Ascending aorta (tissue), 2 donors: ENCODE results near the gene FRYL. TPM values are rescaled to one million over a fixed set of nuclear protein-coding genes. Genes with fewer than 3 reads are reported as not detected.

Experiments
- DNase-seq, 2 donors: peaks; one replicate each; pipeline ENCODE4 v3.0.0-alpha.2; 2019; ENCODE audit warnings: low spot score in 2 of 2
- H3K27ac ChIP-seq, 2 donors: fragments of 200-600 bp; sonication (generic); one replicate each; pipeline ENCODE4 v1.5.1; 2016 to 2017; ENCODE audit warnings: mild to moderate bottlenecking in 1 of 2
- H3K27me3 ChIP-seq: fragments of 200-600 bp; sonication (generic); one replicate; pipeline ENCODE4 v1.5.1; 2017
- H3K36me3 ChIP-seq, 2 donors: fragments of 200-600 bp; sonication (generic); one replicate each; pipeline ENCODE4 v1.5.1; 2016
- H3K4me1 ChIP-seq, 2 donors: fragments of 200-600 bp; sonication (generic); one replicate each; pipeline ENCODE4 v1.5.1; 2016 to 2017; ENCODE audit warnings: mild to moderate bottlenecking in 1 of 2
- H3K4me3 ChIP-seq, 2 donors: fragments of 200-600 bp; sonication (generic); one replicate each; pipeline ENCODE4 v1.5.1; 2016 to 2017; ENCODE audit warnings: mild to moderate bottlenecking in 1 of 2
- H3K9me3 ChIP-seq, 2 donors: fragments of 200-600 bp; sonication (generic); one replicate each; pipeline ENCODE4 v1.5.1; 2016
- CTCF ChIP-seq, 3 experiments: fragments of 200-600 bp in 2 of 3; fragments of 450-650 bp in 1 of 3; sonication (generic) in 2 of 3; IDR thresholded peaks; one replicate each; pipeline ENCODE4 v1.5.1; 2016 to 2019; ENCODE audit warnings: antibody characterized with exemption in 3 of 3, mild to moderate bottlenecking in 1 of 3, moderate library complexity in 1 of 3
- intact Hi-C: fragments of 100-400 bp; cut with DNase I; formaldehyde crosslinking; loops from one replicate; pipeline ENCODE4 v1.15.1; 2023
- total RNA-seq: library from RNA; depleted of rRNA; stranded (reverse); fragments of >200 nt; gene quantifications from one replicate; pipeline ENCODE4 v1.1.0, GENCODE V29; 2016

Gene FRYL
- total RNA-seq, 1 donor from 2014 or later: 40.6 TPM

- Histone ChIP-seq H3K4me3 (no peak overlapping the region), H3K4me1 (peaks cover 0 to 11% of the 10 kb centered on the region in 2 donors), H3K36me3 (no peaks in the 10 kb centered on the region), H3K27ac (no peak overlapping the region), H3K9me3 (no peaks in the 10 kb centered on the region), H3K27me3 (no peaks in the 10 kb centered on the region)
- intact Hi-C loops: no loop called here
- no peak for TF ChIP-seq CTCF (IDR thresholded peaks at IDR 0.05)
- DNase-seq: no peak
Measured at GRCh38 chr4:48635310-48635709, 144.8 kb downstream of the FRYL start.

- no peak for TF ChIP-seq CTCF (IDR thresholded peaks at IDR 0.05)
- Histone ChIP-seq H3K4me1 (peaks cover 0 to 7% of the 10 kb centered on the region in 2 donors), H3K27me3 (no peaks in the 10 kb centered on the region), H3K9me3 (no peaks in the 10 kb centered on the region), H3K4me3 (no peak overlapping the region), H3K36me3 (no peaks in the 10 kb centered on the region), H3K27ac (no peak overlapping the region)
- intact Hi-C loops: no loop called here
- DNase-seq: no peak
Measured at GRCh38 chr4:48634688-48635308, 145.3 kb downstream of the FRYL start.

- Histone ChIP-seq H3K36me3 (no peaks in the 10 kb centered on the region), H3K27me3 (no peaks in the 10 kb centered on the region), H3K4me3 (no peak overlapping the region), H3K4me1 (peaks cover 0 to 7% of the 10 kb centered on the region in 2 donors), H3K27ac (no peak overlapping the region), H3K9me3 (no peaks in the 10 kb centered on the region)
- DNase-seq: no peak
- TF ChIP-seq CTCF (IDR thresholded peaks at IDR 0.05): no peak
- intact Hi-C loops: no loop called here
Measured at GRCh38 chr4:48633657-48634056, 146.4 kb downstream of the FRYL start.

- Histone ChIP-seq H3K27me3 (no peaks in the 10 kb centered on the region), H3K4me1 (no peaks in the 10 kb centered on the region), H3K9me3 (no peaks in the 10 kb centered on the region), H3K27ac (no peak overlapping the region), H3K4me3 (no peak overlapping the region), H3K36me3 (peaks cover 0 to 4% of the 10 kb centered on the region in 2 donors)
- no peak for DNase-seq
- intact Hi-C loops: no loop called here
- TF ChIP-seq CTCF (IDR thresholded peaks at IDR 0.05): no peak
Measured at GRCh38 chr4:48629458-48629857, 150.6 kb downstream of the FRYL start.

- peaks cover 2 to 26% of the 10 kb centered on the region in 2 donors for H3K36me3 ChIP-seq
- TF ChIP-seq CTCF (IDR thresholded peaks at IDR 0.05): no peak
- H3K9me3 ChIP-seq: no peaks in the 10 kb centered on the region
- H3K27me3 ChIP-seq: no peaks in the 10 kb centered on the region
- no peak for DNase-seq
- no peak overlapping the region for H3K4me3 ChIP-seq
- H3K4me1 ChIP-seq: peaks cover 0 to 6% of the 10 kb centered on the region in 2 donors
- intact Hi-C loops: no loop called here
- H3K27ac ChIP-seq: no peak overlapping the region
Measured at GRCh38 chr4:48623182-48623780, 156.8 kb downstream of the FRYL start.
